CD8-positive, alpha-beta memory T cell (primary cell): ENCODE measurements around the gene RARA. TPM values are rescaled to one million over a fixed set of nuclear protein-coding genes. Genes with fewer than 3 reads are reported as not detected.
A peak's percentile ranks its signal among the peaks of the same experiment; 100 is the strongest.
"Not testable (repeated sequence)": the region's sequence is repeated elsewhere in the genome, so short reads cannot be mapped to it uniquely, and the experiment has no call there.

Experiments used
- CTCF ChIA-PET: fragments of 350-600 bp; sonication (Branson Sonifier 250); formaldehyde crosslinking; loops from one replicate; lab custom pipeline; 2021; ENCODE audit warnings: antibody characterized with exemption; lab: Charles Lee
- POLR2A ChIA-PET: fragments of 350-600 bp; sonication (Branson Sonifier 250); formaldehyde crosslinking; loops from one replicate; lab custom pipeline; 2021; ENCODE audit warnings: antibody characterized with exemption; lab: Charles Lee
- DNase-seq, 5 donors: peaks; one replicate each; pipeline versions ENCODE4 v3.0.0 to v3.0.0-alpha.2; 2020 to 2022; ENCODE audit warnings: mixed read lengths in 1 of 5
- H3K27ac ChIP-seq: one replicate; pipeline ENCODE4 v1.7.0; 2013; ENCODE audit warnings: low read depth, mild to moderate bottlenecking, low read length, moderate library complexity
- H3K27me3 ChIP-seq: 2 replicates; pipeline ENCODE4 v1.7.0; 2013; ENCODE audit warnings: low read length, mild to moderate bottlenecking; ENCODE audit not compliant: insufficient read depth, poor library complexity, severe bottlenecking
- H3K36me3 ChIP-seq: 2 replicates; pipeline ENCODE4 v1.7.0; 2013; ENCODE audit warnings: mild to moderate bottlenecking, low read length, moderate library complexity; ENCODE audit not compliant: insufficient read depth
- H3K4me1 ChIP-seq: 2 replicates; pipeline ENCODE4 v1.7.0; 2013; ENCODE audit warnings: mild to moderate bottlenecking, low read length, moderate library complexity; ENCODE audit not compliant: insufficient read depth
- H3K4me3 ChIP-seq: 2 replicates; pipeline ENCODE4 v1.7.0; 2013; ENCODE audit warnings: mild to moderate bottlenecking, low read length
- H3K9me3 ChIP-seq: 2 replicates; pipeline ENCODE4 v1.7.0; 2013; ENCODE audit warnings: mild to moderate bottlenecking, low read length
- H3K27ac Mint-ChIP-seq, 8 donors: one replicate each; pipeline ENCODE4 v1.8.0; 2020 to 2021; ENCODE audit warnings: mixed read lengths in 8 of 8, mild to moderate bottlenecking in 6 of 8, inconsistent platforms in 3 of 8, moderate library complexity in 3 of 8
- H3K27me3 Mint-ChIP-seq, 2 donors: one replicate each; pipeline ENCODE4 v1.8.0; 2020 to 2021; ENCODE audit warnings: mixed read lengths in 2 of 2, mild to moderate bottlenecking in 1 of 2, moderate library complexity in 1 of 2
- H3K36me3 Mint-ChIP-seq, 3 donors: one replicate each; pipeline ENCODE4 v1.8.0; 2020 to 2021; ENCODE audit warnings: mixed read lengths in 3 of 3, inconsistent platforms in 1 of 3, mild to moderate bottlenecking in 1 of 3
- H3K4me1 Mint-ChIP-seq, 3 donors: one replicate each; pipeline ENCODE4 v1.8.0; 2020 to 2021; ENCODE audit warnings: mixed read lengths in 3 of 3, inconsistent platforms in 1 of 3, mild to moderate bottlenecking in 1 of 3
- H3K4me3 Mint-ChIP-seq, 7 donors: one replicate each; pipeline ENCODE4 v1.8.0; 2020 to 2021; ENCODE audit warnings: mixed read lengths in 7 of 7, mild to moderate bottlenecking in 6 of 7, moderate library complexity in 4 of 7, inconsistent platforms in 2 of 7
- H3K9me3 Mint-ChIP-seq, 5 donors: one replicate each; pipeline ENCODE4 v1.8.0; 2020 to 2022; ENCODE audit warnings: mixed read lengths in 5 of 5, mild to moderate bottlenecking in 3 of 5, moderate library complexity in 2 of 5, inconsistent platforms in 1 of 5
- polyA plus RNA-seq: library from polyadenylated mRNA; unstranded; fragments of 300-500 nt; fragmentation: Illumina TruSeq; gene quantifications from one replicate; pipeline ENCODE4 v1.2.3, GENCODE V29; 2021
- total RNA-seq, 2 experiments: library from RNA; stranded (reverse); gene quantifications; one replicate each; pipeline ENCODE4 v1.2.3, GENCODE V29; 2021

The RARA gene
- total and polyA plus RNA-seq, 3 experiments from 2014 or later, result 14.0 to 37.8 (median 37.4) TPM

- Mint-ChIP-seq H3K4me1 (peaks cover 5 to 17% (median 6%) of the 10 kb centered on the region in 3 donors), H3K36me3 (no peaks in the 10 kb centered on the region), H3K9me3 (no peaks in the 10 kb centered on the region), H3K27me3 (peaks cover 1 to 7% of the 10 kb centered on the region in 2 donors), H3K4me3 (peak overlapping the region in 1 of 7 donors; percentile 13), H3K27ac (no peak overlapping the region)
- no peaks in the 10 kb centered on the region for H3K9me3 ChIP-seq
- H3K4me3 ChIP-seq, result no peak overlapping the region
- ChIA-PET POLR2A (no interaction called here), CTCF (interaction anchor here (1.5 to 5.7 kb wide), 3 partner anchors 9 to 195 kb away, joined by 4 to 26 read pairs (median 4); no protein-coding TSS in a partner anchor)
- no peaks in the 10 kb centered on the region for H3K27me3 ChIP-seq
- peaks cover 11% of the 10 kb centered on the region for H3K4me1 ChIP-seq
- DNase-seq, result no peak
- H3K27ac ChIP-seq, result no peak overlapping the region
- H3K36me3 ChIP-seq, result no peaks in the 10 kb centered on the region
Observed at GRCh38 chr17:40366076-40366860, 57.3 kb downstream of the RARA start.

- H3K36me3 ChIP-seq, result no peaks in the 10 kb centered on the region
- no peaks in the 10 kb centered on the region for H3K27me3 ChIP-seq
- peaks cover 10% of the 10 kb centered on the region for H3K4me1 ChIP-seq
- Mint-ChIP-seq H3K36me3 (no peaks in the 10 kb centered on the region), H3K9me3 (no peaks in the 10 kb centered on the region), H3K4me1 (peaks cover 7 to 18% (median 9%) of the 10 kb centered on the region in 3 donors), H3K4me3 (no peak overlapping the region), H3K27me3 (peaks cover 1 to 3% of the 10 kb centered on the region in 2 donors), H3K27ac (no peak overlapping the region)
- no peaks in the 10 kb centered on the region for H3K9me3 ChIP-seq
- H3K27ac ChIP-seq, result no peak overlapping the region
- ChIA-PET CTCF (interaction anchor here (5.7 kb wide), 1 partner anchor 13 kb away, joined by 26 read pairs; no protein-coding TSS in a partner anchor), POLR2A (no interaction called here)
- DNase-seq, result no peak
- no peak overlapping the region for H3K4me3 ChIP-seq
Observed at GRCh38 chr17:40366861-40367518, 58.0 kb downstream of the RARA start.

- H3K4me3 ChIP-seq, H3K9me3 ChIP-seq, POLR2A ChIA-PET, CTCF ChIA-PET, H3K27me3 Mint-ChIP-seq, H3K27ac ChIP-seq, H3K4me1 ChIP-seq, H3K36me3 Mint-ChIP-seq, H3K27ac Mint-ChIP-seq, H3K4me3 Mint-ChIP-seq, H3K36me3 ChIP-seq, DNase-seq, H3K27me3 ChIP-seq, H3K9me3 Mint-ChIP-seq: not testable (repeated sequence)
- H3K4me1 Mint-ChIP-seq, result peaks cover 5 to 11% (median 9%) of the 10 kb centered on the region in 3 donors
Observed at GRCh38 chr17:40367728-40368127, 58.7 kb downstream of the RARA start.

GRCh38 chr17:40369923-40370322 lies 60.9 kb downstream of the RARA start:
- Histone ChIP-seq H3K27me3 (no peaks in the 10 kb centered on the region), H3K4me1 (no peaks in the 10 kb centered on the region), H3K27ac (no peak overlapping the region), H3K9me3 (no peaks in the 10 kb centered on the region), H3K4me3 (no peak overlapping the region), H3K36me3 (no peaks in the 10 kb centered on the region)
- H3K36me3 Mint-ChIP-seq, result no peaks in the 10 kb centered on the region
- DNase-seq, result no peak
- POLR2A ChIA-PET, result no interaction called here
- peak overlapping the region in 1 of 8 donors; percentile 4 for H3K27ac Mint-ChIP-seq
- H3K9me3 Mint-ChIP-seq, result no peaks in the 10 kb centered on the region
- H3K4me1 Mint-ChIP-seq, result peaks cover 3 to 6% (median 4%) of the 10 kb centered on the region in 3 donors
- peaks cover 0 to 1% of the 10 kb centered on the region in 2 donors for H3K27me3 Mint-ChIP-seq
- CTCF ChIA-PET, result interaction anchor here (0.9 to 1.0 kb wide), 2 partner anchors 15 to 163 kb away, joined by 3 read pairs; no protein-coding TSS in a partner anchor
- no peak overlapping the region for H3K4me3 Mint-ChIP-seq

GRCh38 chr17:40371261-40371929 lies 62.4 kb downstream of the RARA start:
- CTCF ChIA-PET, result no interaction called here
- peak in 2 of 5 donors; percentile 28 to 40 for DNase-seq
- H3K4me3 ChIP-seq, result no peak overlapping the region
- Mint-ChIP-seq H3K9me3 (no peaks in the 10 kb centered on the region), H3K27ac (peak overlapping the region in 2 of 8 donors; percentile 68 to 75), H3K36me3 (no peaks in the 10 kb centered on the region), H3K4me1 (peaks cover 3 to 6% (median 4%) of the 10 kb centered on the region in 3 donors), H3K4me3 (peak overlapping the region in 2 of 7 donors; percentile 16 to 43), H3K27me3 (peaks cover under 1 to 4% of the 10 kb centered on the region in 2 donors)
- no peak overlapping the region for H3K27ac ChIP-seq
- no peaks in the 10 kb centered on the region for H3K27me3 ChIP-seq
- H3K36me3 ChIP-seq, result no peaks in the 10 kb centered on the region
- POLR2A ChIA-PET, result no interaction called here
- no peaks in the 10 kb centered on the region for H3K4me1 ChIP-seq
- H3K9me3 ChIP-seq, result no peaks in the 10 kb centered on the region

- Mint-ChIP-seq H3K27me3 (peaks cover 4 to 6% of the 10 kb centered on the region in 2 donors), H3K9me3 (no peaks in the 10 kb centered on the region), H3K36me3 (peaks cover 0 to 1% (median 0%) of the 10 kb centered on the region in 3 donors), H3K27ac (peak overlapping the region in 1 of 8 donors; percentile 36), H3K4me3 (no peak overlapping the region), H3K4me1 (peaks cover 3 to 10% (median 8%) of the 10 kb centered on the region in 3 donors)
- H3K27me3 ChIP-seq, result no peaks in the 10 kb centered on the region
- no peak overlapping the region for H3K27ac ChIP-seq
- H3K9me3 ChIP-seq, result no peaks in the 10 kb centered on the region
- H3K4me1 ChIP-seq, result no peaks in the 10 kb centered on the region
- H3K4me3 ChIP-seq, result no peak overlapping the region
- CTCF ChIA-PET, result no interaction called here
- POLR2A ChIA-PET, result no interaction called here
- H3K36me3 ChIP-seq, result no peaks in the 10 kb centered on the region
- no peak for DNase-seq
Observed at GRCh38 chr17:40372031-40372430, 63.1 kb downstream of the RARA start.

GRCh38 chr17:40372644-40373043 lies 63.7 kb downstream of the RARA start:
- H3K27me3 ChIP-seq, H3K4me3 ChIP-seq, H3K27ac Mint-ChIP-seq, H3K9me3 Mint-ChIP-seq, H3K36me3 Mint-ChIP-seq, POLR2A ChIA-PET, CTCF ChIA-PET, H3K9me3 ChIP-seq, H3K4me1 ChIP-seq, DNase-seq, H3K4me1 Mint-ChIP-seq, H3K27me3 Mint-ChIP-seq, H3K27ac ChIP-seq, H3K36me3 ChIP-seq, H3K4me3 Mint-ChIP-seq: not testable (repeated sequence)
